Lower lobe of right lung (tissue), 2 donors: ENCODE measurements around the gene SLC1A1. TPM values are rescaled to one million over a fixed set of nuclear protein-coding genes. Genes with fewer than 3 reads are reported as not detected.

Experiments used
- ATAC-seq, 2 donors: fragments of 200-7000 bp; cut with Tn5 transposase; one replicate each; pipeline ENCODE4 v1.9.1; 2020 to 2022; ENCODE audit warnings: mild to moderate bottlenecking in 2 of 2, moderate library complexity in 2 of 2
- DNase-seq: peaks from one replicate; pipeline ENCODE4 v3.0.0-alpha.2; 2020
- H3K27ac ChIP-seq: fragments of 200-600 bp; one replicate; pipeline ENCODE4 v1.8.0; 2022
- H3K27me3 ChIP-seq: fragments of 200-600 bp; one replicate; pipeline ENCODE4 v1.8.0; 2022; ENCODE audit warnings: low read depth
- H3K36me3 ChIP-seq: fragments of 200-600 bp; one replicate; pipeline ENCODE4 v1.8.0; 2022; ENCODE audit warnings: mild to moderate bottlenecking
- H3K4me1 ChIP-seq: fragments of 200-600 bp; one replicate; pipeline ENCODE4 v1.8.0; 2022
- H3K4me3 ChIP-seq: fragments of 200-600 bp; one replicate; pipeline ENCODE4 v1.8.0; 2022; ENCODE audit warnings: mild to moderate bottlenecking
- H3K9me3 ChIP-seq: fragments of 200-600 bp; one replicate; pipeline ENCODE4 v1.8.0; 2022
- CTCF ChIP-seq: fragments of 200-600 bp; IDR thresholded peaks from one replicate; pipeline ENCODE4 v1.8.0; 2022; ENCODE audit warnings: antibody characterized with exemption, mild to moderate bottlenecking
- intact Hi-C: fragments of 100-400 bp; cut with DNase I; formaldehyde crosslinking; loops from one replicate; pipeline ENCODE4 v1.11.0; 2022
- total RNA-seq: library from RNA; stranded (reverse); fragmentation: NEBNext Ultra II Directional; extraction: Animal tissue kit (Norgen Biotek cat#: 25700); gene quantifications from one replicate; pipeline ENCODE4 v1.2.1, GENCODE V29; 2021
- donor health status: DM: no; HTN: yes; CAD: no; lungs with severe emphysema.

SLC1A1 gene
- total RNA-seq, 1 donor from 2014 or later = 31.4 TPM

GRCh38 chr9:4614627-4615026 lies 124.4 kb downstream of the SLC1A1 start:
- Histone ChIP-seq H3K4me3 (no peak overlapping the region), H3K27ac (no peak overlapping the region), H3K27me3 (no peaks in the 10 kb centered on the region), H3K9me3 (no peaks in the 10 kb centered on the region), H3K36me3 (peaks cover 7% of the 10 kb centered on the region), H3K4me1 (no peaks in the 10 kb centered on the region)
- TF ChIP-seq CTCF = no peak
- ATAC-seq (no peak), DNase-seq (no peak)
- intact Hi-C loops = no loop called here

DNA sequence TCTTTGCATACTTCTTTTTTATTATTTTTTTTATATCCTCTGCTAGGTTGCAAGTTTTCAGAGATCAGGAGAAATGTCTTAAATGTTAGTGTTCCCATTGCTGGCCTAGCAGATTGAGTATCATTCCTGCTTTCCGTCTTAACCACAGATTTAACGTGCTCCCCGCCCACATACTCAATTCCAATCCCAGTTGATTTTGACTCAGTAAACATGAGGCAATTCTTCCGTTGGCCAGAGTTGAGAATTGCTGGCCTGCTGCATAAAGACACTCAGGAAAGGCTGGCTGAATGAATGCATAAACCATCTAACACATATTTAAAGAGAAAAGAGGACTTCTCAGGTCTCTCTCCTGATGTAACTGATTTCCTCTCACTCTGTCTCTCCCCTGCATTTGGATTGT lies 125.0 kb downstream of the SLC1A1 start:
- no peaks in the 10 kb centered on the region for H3K27me3 ChIP-seq
- H3K4me1 ChIP-seq = no peaks in the 10 kb centered on the region
- intact Hi-C loops = no loop called here
- no peak for TF ChIP-seq CTCF
- peaks cover 7% of the 10 kb centered on the region for H3K36me3 ChIP-seq
- no peaks in the 10 kb centered on the region for H3K9me3 ChIP-seq
- no peak overlapping the region for H3K4me3 ChIP-seq
- no peak overlapping the region for H3K27ac ChIP-seq
- DNase-seq = no peak
- no peak for ATAC-seq

DNA sequence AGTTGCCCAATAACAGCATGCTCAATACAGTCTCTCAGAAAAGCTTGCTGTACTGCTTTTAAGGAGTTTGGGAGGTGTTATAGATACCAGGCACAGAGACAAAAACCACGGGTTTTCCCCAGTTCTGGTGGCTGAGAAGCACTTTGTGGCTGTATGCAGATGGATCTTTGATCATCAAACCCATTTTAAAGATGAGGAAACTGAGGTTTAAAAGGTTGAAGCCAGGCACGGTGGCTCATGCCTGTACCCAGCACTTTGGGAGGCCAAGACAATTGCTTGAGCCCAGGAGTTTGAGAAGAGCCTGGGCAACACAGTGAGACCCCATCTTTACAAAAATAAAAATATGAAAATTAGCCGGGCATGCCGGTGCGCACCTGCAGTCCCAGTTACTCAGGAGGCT lies 125.5 kb downstream of the SLC1A1 start:
- H3K36me3 ChIP-seq = peaks cover 7% of the 10 kb centered on the region
- intact Hi-C loops = no loop called here
- no peak for TF ChIP-seq CTCF
- ATAC-seq = no peak
- no peaks in the 10 kb centered on the region for H3K27me3 ChIP-seq
- no peak for DNase-seq
- H3K27ac ChIP-seq = no peak overlapping the region
- H3K9me3 ChIP-seq = no peaks in the 10 kb centered on the region
- no peaks in the 10 kb centered on the region for H3K4me1 ChIP-seq
- no peak overlapping the region for H3K4me3 ChIP-seq

DNA sequence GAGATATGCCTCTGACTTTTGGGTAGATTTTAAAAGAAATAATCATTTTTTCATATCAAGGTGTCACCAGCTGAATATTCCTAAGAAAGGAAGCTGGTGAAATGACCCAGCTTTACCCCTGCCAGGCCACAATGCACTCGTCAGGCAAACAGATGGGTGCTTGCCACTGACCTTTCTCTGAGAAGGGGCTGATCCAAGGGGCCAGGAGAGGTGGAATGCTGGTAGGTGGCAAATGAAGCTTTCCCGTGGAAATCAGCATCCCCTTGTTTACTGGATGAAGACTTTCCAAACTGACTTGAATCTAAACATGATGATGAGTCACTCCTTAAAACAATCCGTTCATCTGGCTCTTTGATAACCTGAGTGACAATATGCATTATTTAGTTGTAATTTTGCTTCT lies 127.5 kb downstream of the SLC1A1 start:
- H3K9me3 ChIP-seq = no peaks in the 10 kb centered on the region
- no peak for TF ChIP-seq CTCF
- no peak overlapping the region for H3K4me3 ChIP-seq
- no peak for DNase-seq
- intact Hi-C loops = no loop called here
- ATAC-seq = no peak
- no peaks in the 10 kb centered on the region for H3K4me1 ChIP-seq
- H3K36me3 ChIP-seq = peaks cover 14% of the 10 kb centered on the region
- no peaks in the 10 kb centered on the region for H3K27me3 ChIP-seq
- H3K27ac ChIP-seq = no peak overlapping the region

GRCh38 chr9:4618700-4619099 lies 128.4 kb downstream of the SLC1A1 start:
- Histone ChIP-seq H3K27me3 (no peaks in the 10 kb centered on the region), H3K9me3 (no peaks in the 10 kb centered on the region), H3K36me3 (peaks cover 14% of the 10 kb centered on the region), H3K4me3 (no peak overlapping the region), H3K4me1 (no peaks in the 10 kb centered on the region), H3K27ac (no peak overlapping the region)
- DNase-seq (no peak), ATAC-seq (no peak)
- TF ChIP-seq CTCF = no peak
- intact Hi-C loops = no loop called here
